ENCODE measurements around the gene WT1.

WT1 gene

DNA sequence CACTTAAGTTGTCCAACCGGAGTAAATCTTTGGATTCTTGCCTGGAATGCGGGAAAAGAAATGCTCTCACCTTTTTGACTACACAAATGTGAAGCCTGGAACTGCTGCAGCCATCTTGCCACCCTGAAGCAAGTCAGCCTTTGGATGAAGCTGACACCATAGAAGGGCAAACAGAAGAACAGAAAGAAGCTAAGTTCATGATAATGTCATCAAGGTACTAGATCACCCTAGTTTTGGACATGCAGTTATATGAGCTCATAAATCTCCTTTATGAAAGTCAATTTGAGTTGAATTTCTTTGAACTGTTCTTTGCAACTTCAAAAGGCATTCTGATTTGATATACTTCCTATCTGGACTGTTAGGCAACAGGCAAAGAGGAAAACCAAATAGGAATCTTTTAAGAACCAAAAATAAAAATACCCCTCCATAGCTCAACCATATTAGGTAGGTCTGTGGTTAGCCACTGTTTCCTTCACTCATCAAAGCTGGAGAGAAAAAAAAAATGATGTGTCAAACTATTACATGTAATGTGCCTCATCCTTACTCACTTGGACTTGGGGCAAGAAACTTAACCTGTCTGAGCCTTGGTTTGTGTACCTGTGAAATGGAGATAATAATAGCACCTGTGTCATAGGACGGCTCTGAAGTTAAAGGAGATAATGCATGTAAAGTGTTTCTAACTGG lies 91.9 kb downstream of the WT1 start:
- Histone ChIP-seq H3K9me3 (ENCODE audit: control insufficient read depth, insufficient read depth, low read length) (no peaks in the 10 kb centered on the region), H3K36me3 (ENCODE audit: control insufficient read depth, low read length) (no peaks in the 10 kb centered on the region), H3K9me2 (replicated peaks; ENCODE audit: control insufficient read depth, low read length) (no peaks in the 10 kb centered on the region), H3K79me2 (ENCODE audit: control insufficient read depth, low read length) (no peaks in the 10 kb centered on the region), H3K4me3 (ENCODE audit: low read length) (no peak overlapping the region), H3K27ac (ENCODE audit: low read depth, low read length) (no peak overlapping the region), H3K4me2 (ENCODE audit: low read length) (no peak overlapping the region), H3F3A (ENCODE audit: control insufficient read depth, insufficient read depth) (no peaks in the 10 kb centered on the region), H3K27me3 (ENCODE audit: control insufficient read depth, low read length) (no peaks in the 10 kb centered on the region), H3K4me1 (ENCODE audit: control insufficient read depth, low read length) (no peaks in the 10 kb centered on the region), H4K20me1 (ENCODE audit: control insufficient read depth, insufficient read depth, low read depth, low read length) (no peaks in the 10 kb centered on the region)
- TF ChIP-seq, protein P1, sequence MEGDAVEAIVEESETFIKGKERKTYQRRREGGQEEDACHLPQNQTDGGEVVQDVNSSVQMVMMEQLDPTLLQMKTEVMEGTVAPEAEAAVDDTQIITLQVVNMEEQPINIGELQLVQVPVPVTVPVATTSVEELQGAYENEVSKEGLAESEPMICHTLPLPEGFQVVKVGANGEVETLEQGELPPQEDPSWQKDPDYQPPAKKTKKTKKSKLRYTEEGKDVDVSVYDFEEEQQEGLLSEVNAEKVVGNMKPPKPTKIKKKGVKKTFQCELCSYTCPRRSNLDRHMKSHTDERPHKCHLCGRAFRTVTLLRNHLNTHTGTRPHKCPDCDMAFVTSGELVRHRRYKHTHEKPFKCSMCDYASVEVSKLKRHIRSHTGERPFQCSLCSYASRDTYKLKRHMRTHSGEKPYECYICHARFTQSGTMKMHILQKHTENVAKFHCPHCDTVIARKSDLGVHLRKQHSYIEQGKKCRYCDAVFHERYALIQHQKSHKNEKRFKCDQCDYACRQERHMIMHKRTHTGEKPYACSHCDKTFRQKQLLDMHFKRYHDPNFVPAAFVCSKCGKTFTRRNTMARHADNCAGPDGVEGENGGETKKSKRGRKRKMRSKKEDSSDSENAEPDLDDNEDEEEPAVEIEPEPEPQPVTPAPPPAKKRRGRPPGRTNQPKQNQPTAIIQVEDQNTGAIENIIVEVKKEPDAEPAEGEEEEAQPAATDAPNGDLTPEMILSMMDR (IDR thresholded peaks at IDR 0.05; ENCODE audit: low read depth, low read length, poor library complexity, severe bottlenecking) = no peak
- no peak for TF ChIP-seq EZH2phosphoT487 (IDR thresholded peaks at IDR 0.05; ENCODE audit: borderline replicate concordance, low read length)

DNA sequence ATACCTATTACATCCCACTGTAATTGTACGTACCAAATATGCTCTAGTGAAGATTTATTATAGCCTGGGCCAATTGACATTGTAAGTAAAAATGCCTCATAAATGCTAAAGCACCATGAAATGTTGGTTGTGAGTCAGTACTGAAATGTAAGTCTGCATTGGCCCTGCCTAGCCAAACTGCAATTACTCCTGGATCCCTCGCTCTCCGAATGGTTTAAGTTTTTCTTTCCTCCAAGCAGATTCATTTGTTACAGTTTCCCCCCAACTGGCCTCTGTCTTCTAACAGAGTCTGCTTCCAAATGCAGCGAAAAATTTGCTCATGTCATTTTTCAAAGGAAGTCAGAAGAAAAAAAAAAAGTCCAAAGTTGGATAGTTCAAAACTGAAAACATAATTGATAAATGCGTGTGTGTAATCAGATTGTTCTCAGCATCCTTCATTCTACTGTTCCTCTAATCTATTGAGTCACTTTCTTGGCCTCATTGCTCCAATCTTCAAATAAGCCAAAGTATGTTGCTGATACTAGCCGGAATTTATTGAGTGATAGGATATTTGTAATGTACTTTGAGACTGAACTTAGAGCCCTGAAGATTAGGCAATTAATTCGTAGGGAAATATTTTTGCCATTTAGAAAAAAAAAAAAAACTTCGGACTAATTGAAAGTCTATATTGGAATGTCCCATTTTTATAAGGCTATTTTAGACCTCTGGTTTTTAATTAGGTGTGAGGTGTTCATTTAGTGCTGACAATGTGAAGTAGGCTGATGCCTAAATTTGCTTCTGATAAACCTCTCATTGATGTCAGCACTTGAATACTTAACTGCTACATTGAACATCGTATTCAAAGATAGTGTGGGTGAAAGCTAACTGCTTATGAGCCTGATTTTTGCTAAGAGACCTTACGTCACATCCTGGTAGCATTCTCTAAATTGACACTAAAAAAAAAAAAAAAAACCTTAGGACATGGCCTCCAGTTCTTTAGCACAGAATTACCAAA lies 93.4 kb downstream of the WT1 start:
- no peak overlapping the region for H3K27ac ChIP-seq (ENCODE audit: low read depth, low read length)
- no peaks in the 10 kb centered on the region for H3K27me3 ChIP-seq (ENCODE audit: control insufficient read depth, low read length)
- H3K9me3 ChIP-seq (ENCODE audit: control insufficient read depth, insufficient read depth, low read length) = no peaks in the 10 kb centered on the region
- no peaks in the 10 kb centered on the region for H3K79me2 ChIP-seq (ENCODE audit: control insufficient read depth, low read length)
- no peaks in the 10 kb centered on the region for H3K9me2 ChIP-seq (replicated peaks; ENCODE audit: control insufficient read depth, low read length)
- no peaks in the 10 kb centered on the region for H3F3A ChIP-seq (ENCODE audit: control insufficient read depth, insufficient read depth)
- H3K4me1 ChIP-seq (ENCODE audit: control insufficient read depth, low read length) = no peaks in the 10 kb centered on the region
- no peak for TF ChIP-seq EZH2phosphoT487 (IDR thresholded peaks at IDR 0.05; ENCODE audit: borderline replicate concordance, low read length)
- TF ChIP-seq, protein P1 (IDR thresholded peaks at IDR 0.05; ENCODE audit: low read depth, low read length, poor library complexity, severe bottlenecking) = no peak
- H4K20me1 ChIP-seq (ENCODE audit: control insufficient read depth, insufficient read depth, low read depth, low read length) = no peaks in the 10 kb centered on the region
- no peak overlapping the region for H3K4me3 ChIP-seq (ENCODE audit: low read length)
- no peak overlapping the region for H3K4me2 ChIP-seq (ENCODE audit: low read length)
- no peaks in the 10 kb centered on the region for H3K36me3 ChIP-seq (ENCODE audit: control insufficient read depth, low read length)

DNA sequence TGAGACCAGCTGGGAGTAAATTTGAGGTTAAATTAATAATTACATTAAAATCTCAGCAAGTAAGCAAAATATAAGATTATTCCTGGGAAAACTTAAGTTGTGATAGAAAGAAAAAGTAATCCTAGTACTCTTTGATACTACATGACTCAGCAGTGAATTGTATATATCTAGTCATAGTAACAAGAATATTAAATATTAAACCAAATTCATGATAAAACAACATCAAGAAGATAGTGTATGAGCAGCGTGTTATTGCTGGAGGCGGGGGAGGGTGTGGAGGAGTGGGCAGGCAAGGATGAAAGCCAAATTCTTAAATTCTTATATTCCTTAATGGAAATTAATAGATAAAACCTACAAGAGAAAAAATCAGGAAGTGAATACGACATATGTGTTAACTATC lies 95.2 kb downstream of the WT1 start:
- H3K4me3 ChIP-seq (ENCODE audit: low read length) = no peak overlapping the region
- H3K4me1 ChIP-seq (ENCODE audit: control insufficient read depth, low read length) = no peaks in the 10 kb centered on the region
- H3K27me3 ChIP-seq (ENCODE audit: control insufficient read depth, low read length) = no peaks in the 10 kb centered on the region
- no peak overlapping the region for H3K4me2 ChIP-seq (ENCODE audit: low read length)
- H4K20me1 ChIP-seq (ENCODE audit: control insufficient read depth, insufficient read depth, low read depth, low read length) = no peaks in the 10 kb centered on the region
- no peaks in the 10 kb centered on the region for H3K9me2 ChIP-seq (replicated peaks; ENCODE audit: control insufficient read depth, low read length)
- no peaks in the 10 kb centered on the region for H3F3A ChIP-seq (ENCODE audit: control insufficient read depth, insufficient read depth)
- H3K9me3 ChIP-seq (ENCODE audit: control insufficient read depth, insufficient read depth, low read length) = peaks cover 2% of the 10 kb centered on the region; the same call in 1 of the 2 replicates
- H3K36me3 ChIP-seq (ENCODE audit: control insufficient read depth, low read length) = no peaks in the 10 kb centered on the region
- no peaks in the 10 kb centered on the region for H3K79me2 ChIP-seq (ENCODE audit: control insufficient read depth, low read length)
- H3K27ac ChIP-seq (ENCODE audit: low read depth, low read length) = no peak overlapping the region
- no peak for TF ChIP-seq EZH2phosphoT487 (IDR thresholded peaks at IDR 0.05; ENCODE audit: borderline replicate concordance, low read length)
- TF ChIP-seq, protein P1 (IDR thresholded peaks at IDR 0.05; ENCODE audit: low read depth, low read length, poor library complexity, severe bottlenecking) = no peak

All from DOHH2 (cell line).